Stimulated activated CD8-positive, alpha-beta memory T cell treated with anti-CD3 and anti-CD28 coated beads, Interleukin-12 subunit alpha, Interleukin-12 subunit beta, amount 100 ng/mL, for 1 hour (primary cell): ENCODE data around the gene DCLK1.

ENCODE experiments used
- DNase-seq: peaks from one replicate; pipeline ENCODE4 v3.0.0-alpha.2; 2020; ENCODE audit warnings: low read depth

DCLK1 gene

DNA sequence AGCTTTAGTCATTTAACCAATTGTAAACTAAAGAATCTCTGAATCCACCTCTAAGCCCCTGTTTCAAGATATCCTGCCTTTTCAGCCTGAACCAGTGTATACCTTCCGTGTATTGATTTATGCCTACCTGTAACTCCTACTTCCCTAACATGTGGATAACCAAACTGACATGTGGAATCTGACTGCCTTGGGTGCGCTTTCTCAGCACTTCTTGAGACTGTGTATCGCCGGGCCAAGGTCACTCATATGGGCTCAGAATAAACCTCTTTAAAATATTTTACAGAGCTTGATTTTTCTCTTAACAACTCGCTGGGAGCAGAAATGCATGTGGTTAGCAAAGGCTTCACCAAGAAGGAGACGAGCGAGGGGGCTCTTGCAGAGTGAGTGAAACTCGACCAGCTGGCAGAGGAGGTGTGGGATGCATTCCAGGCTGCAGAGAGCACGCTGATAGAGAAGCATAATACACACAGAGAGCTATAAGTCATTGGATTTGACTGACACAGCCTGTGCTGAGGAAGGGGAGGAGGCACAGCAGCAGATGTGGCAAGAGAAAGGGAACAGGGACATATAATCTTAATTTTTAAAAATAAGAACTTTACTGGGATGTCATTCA lies 386.5 kb downstream of the DCLK1 start:
- DNase-seq, result no peak

DNA sequence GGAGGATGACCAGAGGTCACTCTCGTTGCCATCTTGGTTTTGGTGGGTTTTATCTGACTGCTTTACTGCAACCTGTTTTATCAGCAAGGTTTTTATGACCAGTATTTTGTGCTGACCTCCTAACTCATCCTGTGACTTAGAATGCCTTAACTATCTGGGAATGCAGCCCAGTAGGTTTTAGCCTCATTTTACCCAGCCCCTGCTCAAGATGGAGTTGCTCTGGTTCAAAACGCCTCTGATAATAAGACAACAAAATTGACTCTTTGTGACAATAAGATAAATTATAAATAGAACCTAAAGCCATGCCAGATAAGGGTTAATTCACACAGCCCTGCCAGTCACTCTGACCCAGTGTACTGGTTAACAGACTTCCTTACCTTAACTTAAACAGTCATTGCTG lies 387.0 kb downstream of the DCLK1 start:
- DNase-seq, result no peak

GRCh38 chr13:35743165-35743564 lies 388.0 kb downstream of the DCLK1 start:
- no peak for DNase-seq

DNA sequence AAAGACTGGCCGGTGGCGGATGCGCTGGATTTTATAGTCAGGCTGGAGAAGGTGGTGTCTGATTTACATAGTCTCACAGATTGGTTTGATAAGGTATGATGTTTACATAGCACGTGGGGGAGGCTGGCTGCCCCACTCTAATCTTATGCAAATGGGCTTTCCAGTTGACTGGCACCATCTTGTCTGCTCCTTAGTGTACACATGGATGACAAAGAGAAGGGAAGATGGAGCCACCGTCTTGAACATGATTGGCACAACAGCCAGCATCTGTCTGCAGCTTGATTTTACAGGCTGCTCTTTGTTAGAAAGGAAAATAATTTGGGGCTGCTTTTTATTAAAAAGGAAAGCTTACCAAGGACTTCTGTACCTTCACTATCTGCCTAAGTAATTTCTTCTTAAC lies 389.5 kb downstream of the DCLK1 start:
- DNase-seq, result no peak

DNA sequence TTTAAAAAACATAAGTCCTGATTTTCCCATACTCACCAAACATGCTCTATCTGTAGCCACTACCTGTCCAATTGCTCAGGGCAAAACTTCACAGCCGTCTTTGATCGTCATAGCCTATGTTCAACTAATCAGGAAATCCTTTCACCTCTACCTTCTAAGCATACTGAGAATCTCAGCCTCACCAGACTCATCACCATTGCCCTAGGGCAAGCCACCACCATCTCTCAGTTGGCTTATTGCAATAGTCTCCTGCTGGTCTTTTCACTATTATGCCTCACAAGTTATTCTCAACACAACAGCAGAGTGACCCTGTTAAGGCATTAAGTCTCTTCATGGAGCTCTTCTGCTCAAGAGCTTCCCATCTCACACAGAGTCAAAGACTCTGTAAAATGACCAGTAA lies 394.3 kb downstream of the DCLK1 start:
- no peak for DNase-seq

GRCh38 chr13:35733827-35734226 lies 397.4 kb downstream of the DCLK1 start:
- DNase-seq, result no peak

- DNase-seq, result no peak
Measured at GRCh38 chr13:35732565-35732964, 398.6 kb downstream of the DCLK1 start.

DNA sequence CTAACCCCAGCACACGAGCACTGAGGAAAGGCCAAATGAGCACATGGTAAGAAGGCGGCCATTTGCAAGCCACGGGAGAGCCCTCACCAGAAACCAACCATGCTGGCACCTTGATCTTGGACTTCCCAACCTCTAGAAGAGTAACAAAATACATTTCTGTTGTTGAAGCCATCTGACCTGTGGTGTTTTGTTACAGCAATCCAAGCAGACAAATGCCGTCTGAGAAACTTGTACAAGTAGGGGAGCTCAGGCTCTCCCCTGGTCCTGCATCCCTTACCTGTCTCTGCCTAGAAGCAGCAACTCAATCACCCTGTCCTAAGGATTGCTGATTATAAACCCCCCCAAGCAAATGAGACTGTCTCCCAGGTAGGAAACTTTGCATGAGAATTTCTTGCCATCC lies 399.7 kb downstream of the DCLK1 start:
- DNase-seq, result no peak

DNA sequence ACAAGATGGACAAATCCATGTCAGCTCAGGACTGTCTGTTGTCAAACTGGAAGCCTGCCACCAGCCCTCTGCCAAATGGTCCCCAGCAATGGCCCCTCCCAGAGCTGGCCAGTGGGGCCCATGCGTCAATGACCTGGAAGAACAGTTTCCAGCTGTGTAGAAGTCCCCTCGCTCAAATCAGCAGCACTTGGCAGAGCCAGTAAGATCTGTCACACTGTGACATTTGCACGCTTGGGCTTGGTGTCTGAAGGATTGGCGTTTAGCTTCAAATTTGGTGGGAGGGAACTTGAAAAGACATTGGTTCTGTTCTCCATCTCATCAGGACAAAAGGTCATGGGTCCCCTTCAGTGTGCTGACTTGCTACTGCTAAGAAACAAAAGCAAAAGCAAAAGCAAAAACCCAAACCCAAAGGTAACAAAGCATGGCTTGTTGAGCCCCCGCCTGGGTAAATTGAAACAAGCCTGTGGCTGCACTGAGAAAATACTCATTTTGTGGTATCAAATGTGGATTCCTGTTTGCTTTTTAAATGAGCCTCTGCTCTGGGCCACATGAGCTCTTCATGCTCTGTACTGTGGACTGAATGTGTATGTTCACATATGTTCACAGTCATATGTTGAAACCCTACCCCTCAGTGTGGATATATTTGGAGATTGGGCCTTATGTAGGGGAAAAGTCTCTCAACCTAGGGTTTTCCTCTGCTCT lies 401.1 kb downstream of the DCLK1 start:
- DNase-seq, result no peak

DNA sequence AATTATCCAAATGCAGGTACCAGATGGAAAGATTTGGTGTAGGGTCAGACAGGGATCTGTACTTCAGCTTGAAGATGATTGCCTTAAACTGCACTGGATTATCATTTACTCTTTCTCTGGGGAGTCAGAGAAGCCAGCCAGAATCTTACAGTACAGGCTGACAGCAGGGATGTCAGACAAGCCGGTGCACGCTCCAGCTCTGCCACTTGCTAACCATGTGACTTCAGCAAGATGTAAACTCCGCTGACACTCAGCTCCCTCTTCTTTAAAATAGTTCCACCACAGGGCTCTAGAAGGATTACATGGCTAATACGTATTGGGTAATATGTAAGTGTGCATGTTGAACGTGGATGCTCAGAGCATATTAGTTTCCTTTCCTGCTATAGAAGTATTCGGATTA lies 403.3 kb downstream of the DCLK1 start:
- DNase-seq, result no peak

GRCh38 chr13:35724446-35724845 lies 406.7 kb downstream of the DCLK1 start:
- no peak for DNase-seq

DNA sequence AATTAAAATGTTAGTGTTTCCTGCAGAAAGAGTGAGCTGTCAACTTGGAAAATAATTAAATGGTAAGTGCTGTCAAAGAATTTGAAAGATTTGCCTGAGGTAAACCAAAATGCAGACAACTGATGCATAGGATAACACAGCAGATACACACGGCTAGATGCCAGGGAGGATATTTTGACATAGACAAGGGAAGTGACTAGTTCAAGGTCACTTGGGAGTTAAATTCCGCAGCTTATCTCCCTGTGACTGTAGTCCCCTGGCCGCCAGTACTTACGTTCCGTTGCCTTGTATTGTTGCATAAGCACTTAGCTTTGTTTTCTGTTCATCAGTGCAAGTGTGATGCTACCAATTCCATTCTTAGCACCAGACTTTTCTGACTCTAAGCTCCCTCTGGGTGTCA lies 407.4 kb downstream of the DCLK1 start:
- no peak for DNase-seq

DNA sequence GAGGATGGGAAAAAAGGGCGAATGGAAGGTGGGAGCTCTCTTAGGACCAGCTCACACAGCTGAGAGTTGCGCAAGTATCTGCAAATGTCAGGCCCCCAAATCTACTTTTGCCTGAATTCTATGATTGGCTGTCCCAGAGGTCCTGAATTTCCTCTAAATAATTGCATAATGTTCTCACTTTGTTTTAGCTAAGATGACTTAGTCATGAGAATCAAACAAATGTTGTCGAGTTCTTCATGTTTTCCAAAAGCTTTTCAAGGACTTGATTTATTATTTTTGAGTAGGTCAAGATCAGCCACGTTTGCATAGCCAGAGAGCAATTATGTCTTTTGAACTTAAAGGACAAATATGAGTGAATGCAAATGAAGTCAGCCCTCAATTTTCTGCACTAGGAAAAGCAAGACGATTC lies 408.1 kb downstream of the DCLK1 start:
- DNase-seq, result no peak

GRCh38 chr13:35722458-35723052 lies 408.6 kb downstream of the DCLK1 start:
- no peak for DNase-seq

DNA sequence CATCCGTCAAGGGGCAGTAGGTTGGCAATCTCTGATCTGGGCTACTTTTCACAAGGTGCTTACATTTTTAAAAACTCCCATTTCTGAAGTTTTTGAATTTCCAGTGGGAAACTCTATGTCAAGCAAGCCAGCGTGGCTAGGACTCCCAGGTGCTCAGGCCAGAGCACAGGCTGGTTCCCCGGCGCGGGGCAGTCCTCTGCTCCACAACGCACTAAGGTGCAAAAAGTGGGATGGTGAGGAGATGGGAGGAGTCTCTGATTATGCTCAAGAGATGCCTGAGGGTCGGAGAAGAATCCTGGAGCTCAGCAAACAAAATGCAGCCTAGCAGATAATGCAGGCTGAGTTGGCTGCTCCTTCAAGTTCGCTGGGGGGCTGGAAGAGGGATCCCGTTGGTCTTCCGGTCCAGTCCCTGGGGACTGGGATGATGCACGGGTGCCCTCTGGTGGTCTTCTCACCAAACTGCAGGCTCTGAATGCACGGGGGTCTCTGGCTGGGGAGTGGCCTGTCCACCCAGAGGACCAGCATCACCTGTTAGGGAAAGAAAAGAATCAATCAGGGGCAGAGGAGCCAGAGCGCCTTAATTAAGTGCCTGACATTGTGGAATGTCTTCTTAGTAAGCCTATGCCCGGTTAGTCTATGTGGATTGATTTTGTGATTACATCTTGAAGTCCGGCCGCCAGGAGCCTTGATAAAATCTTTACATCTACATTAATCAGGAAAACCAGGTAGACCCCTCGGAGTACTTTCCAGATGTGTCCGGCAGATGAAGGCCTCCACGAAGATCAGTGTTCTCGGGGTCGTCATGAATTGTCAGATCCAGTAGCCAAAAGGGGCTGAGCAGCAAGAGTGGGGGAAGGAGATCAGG lies 410.3 kb downstream of the DCLK1 start:
- DNase-seq, result no peak

DNA sequence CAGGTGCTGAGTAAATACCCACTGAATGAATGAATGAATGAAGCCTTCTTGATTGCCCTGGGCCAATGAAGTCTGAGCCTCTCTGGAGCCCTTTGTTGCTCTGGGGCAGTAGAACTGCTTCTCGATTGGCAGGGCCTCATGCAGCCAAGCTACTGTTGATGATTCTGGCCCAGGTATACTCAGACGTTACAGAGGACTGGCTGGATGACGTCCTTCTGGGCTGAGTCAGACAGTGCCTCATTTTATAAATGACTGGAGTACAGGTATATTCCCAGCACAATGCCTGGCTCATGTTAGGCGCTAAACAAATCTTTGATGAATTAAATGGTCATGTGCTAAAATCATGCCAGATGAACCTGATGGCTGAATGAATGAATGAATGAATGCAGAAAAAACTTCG lies 410.9 kb downstream of the DCLK1 start:
- no peak for DNase-seq
